ENCODE data around the gene TNRC18. TPM values are rescaled to one million over a fixed set of nuclear protein-coding genes. Genes with fewer than 3 reads are reported as not detected.
A peak's percentile ranks its signal among the peaks of the same experiment; 100 is the strongest.
"Not testable (repeated sequence)": the region's sequence is repeated elsewhere in the genome, so short reads cannot be mapped to it uniquely, and the experiment has no call there.

Gene TNRC18
- total and polyA plus RNA-seq, 9 donors, result 48.6 to 153 (median 91.8) TPM

DNA sequence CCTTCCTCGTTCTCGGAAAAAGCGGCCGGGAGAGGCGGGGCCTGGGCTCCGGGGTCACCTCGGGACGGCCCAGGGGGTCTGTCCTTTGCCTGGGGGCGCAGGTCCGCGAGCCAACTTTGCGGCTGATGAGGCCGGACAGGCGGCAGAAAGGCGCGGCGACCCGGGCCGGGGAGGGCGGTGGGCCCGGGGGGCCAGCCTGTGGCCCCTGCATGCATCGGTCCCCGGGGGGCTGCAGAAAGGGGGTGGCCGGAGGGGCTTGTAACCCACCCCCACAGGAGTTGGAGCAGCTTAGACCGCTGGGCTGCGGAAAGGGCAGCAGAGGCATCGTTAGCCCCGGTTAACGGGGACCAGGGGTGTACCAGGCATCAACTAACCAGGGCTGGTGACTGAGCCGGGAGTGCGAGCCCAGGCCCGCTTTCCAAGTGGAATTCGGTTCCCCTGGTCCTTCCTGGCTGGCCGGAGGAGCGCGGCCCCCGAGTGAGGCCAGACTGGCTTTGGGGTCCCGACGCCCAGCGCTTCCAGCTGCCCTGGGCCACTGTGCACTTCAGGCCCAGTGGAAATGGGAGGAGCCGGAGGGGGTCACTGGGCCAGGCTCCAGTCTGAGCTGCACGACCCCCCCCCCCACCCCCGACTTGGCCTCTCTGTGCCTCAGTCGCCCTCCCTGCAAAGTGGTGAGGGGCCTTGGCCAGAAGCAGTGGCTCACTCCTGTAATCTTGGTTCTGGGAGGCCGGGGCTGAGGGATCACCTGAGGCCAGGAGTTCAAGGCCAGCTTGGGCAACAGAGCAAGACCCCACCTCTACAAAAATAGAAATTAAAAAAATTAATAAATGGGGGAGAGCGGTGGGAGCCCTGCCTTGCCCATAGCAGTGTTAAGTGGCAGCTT, 140.0 kb downstream of the TNRC18 start:
- Histone ChIP-seq H3K27ac (no peak overlapping the region), H3K4me1 (ENCODE audit: insufficient read depth) (no peaks in the 10 kb centered on the region), H3K9me3 (no peaks in the 10 kb centered on the region), H3K36me3 (no peaks in the 10 kb centered on the region), H3K27me3 (no peaks in the 10 kb centered on the region), H3K4me3 (peak overlapping the region; percentile 50)
- peak in 3 of 5 donors; percentile 33 to 57 (median 51) for DNase-seq
- WGBS, 3 donors, result 7 to 16% (median 10%) methylated on average over 23 to 46 of the region's 46 CpGs
- intact Hi-C loops (cut with DNase I), result no loop called here
- TF ChIP-seq POLR2A (IDR thresholded peaks at IDR 0.05) (no peak), EP300 (IDR thresholded peaks at IDR 0.05) (no peak)
- TF ChIP-seq, protein P1, sequence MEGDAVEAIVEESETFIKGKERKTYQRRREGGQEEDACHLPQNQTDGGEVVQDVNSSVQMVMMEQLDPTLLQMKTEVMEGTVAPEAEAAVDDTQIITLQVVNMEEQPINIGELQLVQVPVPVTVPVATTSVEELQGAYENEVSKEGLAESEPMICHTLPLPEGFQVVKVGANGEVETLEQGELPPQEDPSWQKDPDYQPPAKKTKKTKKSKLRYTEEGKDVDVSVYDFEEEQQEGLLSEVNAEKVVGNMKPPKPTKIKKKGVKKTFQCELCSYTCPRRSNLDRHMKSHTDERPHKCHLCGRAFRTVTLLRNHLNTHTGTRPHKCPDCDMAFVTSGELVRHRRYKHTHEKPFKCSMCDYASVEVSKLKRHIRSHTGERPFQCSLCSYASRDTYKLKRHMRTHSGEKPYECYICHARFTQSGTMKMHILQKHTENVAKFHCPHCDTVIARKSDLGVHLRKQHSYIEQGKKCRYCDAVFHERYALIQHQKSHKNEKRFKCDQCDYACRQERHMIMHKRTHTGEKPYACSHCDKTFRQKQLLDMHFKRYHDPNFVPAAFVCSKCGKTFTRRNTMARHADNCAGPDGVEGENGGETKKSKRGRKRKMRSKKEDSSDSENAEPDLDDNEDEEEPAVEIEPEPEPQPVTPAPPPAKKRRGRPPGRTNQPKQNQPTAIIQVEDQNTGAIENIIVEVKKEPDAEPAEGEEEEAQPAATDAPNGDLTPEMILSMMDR (IDR thresholded peaks at IDR 0.05), result no peak

DNA sequence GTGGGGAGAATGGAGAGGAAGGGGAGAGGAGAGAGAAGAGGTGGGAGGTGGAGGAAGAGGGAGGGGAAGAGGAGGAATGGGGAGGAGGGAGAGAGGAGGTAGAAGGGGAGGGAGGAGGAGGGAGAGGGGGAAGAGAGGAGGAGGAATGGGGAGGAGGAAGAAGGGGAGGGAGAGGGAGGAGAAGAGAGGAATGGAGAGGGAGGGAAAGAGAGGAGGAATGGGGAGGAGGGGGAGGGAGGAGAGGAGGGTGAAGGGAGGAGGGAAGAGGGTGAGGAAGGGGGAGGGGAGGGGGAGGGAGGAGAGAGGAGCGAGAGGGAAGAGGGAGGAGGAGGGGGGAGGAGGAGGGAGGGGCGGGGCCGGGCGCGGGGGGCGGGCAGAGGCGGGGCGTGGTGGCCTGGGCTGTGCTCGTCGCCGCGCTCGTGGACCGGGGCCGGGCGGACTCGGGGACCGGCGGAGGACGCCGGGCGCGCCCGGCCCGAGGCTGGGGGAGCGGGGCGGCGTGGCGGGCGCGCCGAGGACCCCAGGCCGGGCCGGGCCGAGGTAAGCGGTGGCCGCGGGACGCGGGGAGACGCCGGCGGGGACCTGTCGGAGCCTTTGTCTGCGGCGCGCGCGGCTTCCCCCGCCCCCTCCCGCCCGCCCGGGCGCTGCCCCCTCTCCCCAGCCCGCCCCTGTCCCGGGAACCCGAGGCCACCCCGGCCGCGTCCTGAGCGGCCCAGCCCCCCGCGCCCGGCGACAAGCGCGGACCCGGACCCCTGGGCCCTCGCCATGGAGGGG, 140.9 kb downstream of the TNRC18 start, which contains the start of gene SLC29A4:
Gene SLC29A4, plus strand, starts transcription at position 401 of the 774 bp plus-strand sequence. CDS start 4,874 bp downstream, outside the sequence.
- intact Hi-C loops (cut with DNase I), result no loop called here
- DNase-seq, result peak; percentile 38 to 67 (median 52)
- H3K27ac ChIP-seq, result no peak within 1 kb of the TSS
- no peaks in the 10 kb centered on the region for H3K27me3 ChIP-seq
- WGBS, 3 donors, result 0 to 3% (median 1%) methylated on average over 13 to 62 of the region's 69 CpGs
- H3K4me3 ChIP-seq, result peak within 1 kb of the TSS; percentile 50
- no peak for TF ChIP-seq EP300 (IDR thresholded peaks at IDR 0.05)
- no peak for TF ChIP-seq POLR2A (IDR thresholded peaks at IDR 0.05)
- TF ChIP-seq, protein P1 (IDR thresholded peaks at IDR 0.05), result no peak
- H3K36me3 ChIP-seq, result no peaks in the 10 kb centered on the region
- no peaks in the 10 kb centered on the region for H3K9me3 ChIP-seq
- no peaks in the 10 kb centered on the region for H3K4me1 ChIP-seq (ENCODE audit: insufficient read depth)

DNA sequence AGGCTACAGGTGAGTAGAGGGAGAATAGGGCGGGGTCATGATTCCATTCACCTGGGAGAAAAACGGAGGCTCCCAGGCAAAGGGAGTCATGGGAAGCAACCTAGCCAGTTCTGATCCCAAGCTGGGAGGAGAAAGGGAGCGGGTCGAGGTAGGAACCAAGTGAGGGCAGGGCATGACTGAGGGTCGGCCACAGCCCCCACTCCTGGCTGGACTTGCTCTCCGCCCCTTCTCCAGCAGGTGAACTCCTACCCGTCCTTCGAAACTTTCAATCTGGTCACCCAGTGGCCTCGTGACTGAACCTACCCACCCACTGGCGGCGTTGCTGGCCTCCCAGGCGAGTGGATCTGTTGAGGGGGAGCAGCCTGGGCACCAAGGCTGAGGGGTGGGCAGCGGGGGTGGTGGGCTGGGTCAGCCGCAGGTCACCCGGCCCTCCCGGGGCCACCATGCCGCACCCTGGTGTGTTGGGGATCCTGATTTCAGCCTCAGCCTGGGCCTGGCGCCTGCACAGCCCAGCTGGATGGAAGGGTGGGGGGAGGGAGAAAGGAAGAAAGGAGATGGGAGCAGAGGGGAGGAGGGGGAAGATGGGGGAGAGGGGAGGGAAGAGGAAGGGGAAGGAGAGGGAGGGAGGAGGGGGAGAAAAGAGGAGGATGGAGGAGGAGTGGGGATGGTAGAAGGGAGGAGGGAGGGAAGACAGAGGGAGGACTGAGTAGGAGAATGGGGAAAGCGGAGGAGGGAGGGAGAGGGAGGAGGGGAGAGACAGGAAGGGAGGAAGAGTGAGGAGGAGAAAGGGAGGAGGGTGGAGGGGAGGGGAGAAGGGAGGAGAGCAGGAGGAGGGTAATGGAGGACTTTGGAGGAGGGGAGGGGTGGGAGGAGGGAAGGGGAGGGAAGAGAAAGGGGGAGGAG, 141.8 kb downstream of the TNRC18 start:
- H3K27ac ChIP-seq; H3K36me3 ChIP-seq; intact Hi-C loops (cut with DNase I); H3K4me3 ChIP-seq; H3K27me3 ChIP-seq; H3K9me3 ChIP-seq; H3K4me1 ChIP-seq (ENCODE audit: insufficient read depth); DNase-seq: not testable (repeated sequence)
- 50 to 66% (median 64%) methylated on average over 13 to 19 of the region's 19 CpGs for WGBS, 3 donors

DNA sequence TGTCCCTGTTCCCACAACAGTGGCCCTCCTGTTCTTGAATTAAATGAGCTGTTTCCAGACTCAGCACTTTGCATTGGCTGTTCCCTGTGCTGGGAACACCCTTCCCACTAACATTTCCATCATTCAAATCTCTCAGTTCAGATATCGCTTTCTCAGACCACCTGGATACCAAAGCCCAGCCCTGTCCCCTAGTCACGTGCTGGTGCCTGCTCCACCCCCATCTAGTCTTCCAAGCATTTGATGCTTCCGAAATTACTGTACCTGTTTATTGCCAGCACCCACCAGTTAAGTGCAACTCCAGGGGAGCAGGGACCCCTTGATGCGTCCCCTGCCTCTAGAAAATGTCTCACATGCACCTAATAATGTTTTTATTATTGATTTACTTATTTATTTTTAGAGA, 143.9 kb downstream of the TNRC18 start:
- peaks cover 6% of the 10 kb centered on the region for H3K4me1 ChIP-seq (ENCODE audit: insufficient read depth)
- H3K27ac ChIP-seq, result no peak overlapping the region
- DNase-seq, result no peak
- no peaks in the 10 kb centered on the region for H3K9me3 ChIP-seq
- intact Hi-C loops (cut with DNase I), result no loop called here
- no peaks in the 10 kb centered on the region for H3K36me3 ChIP-seq
- TF ChIP-seq, protein P1 (IDR thresholded peaks at IDR 0.05), result no peak
- TF ChIP-seq EP300 (IDR thresholded peaks at IDR 0.05) (no peak), POLR2A (IDR thresholded peaks at IDR 0.05) (no peak)
- WGBS, 3 donors, result 86 to 91% (median 88%) methylated on average over 4 of the region's 4 CpGs
- no peaks in the 10 kb centered on the region for H3K27me3 ChIP-seq
- no peak overlapping the region for H3K4me3 ChIP-seq
